Measurements from ENCODE around the gene VASH1. TPM values are rescaled to one million over a fixed set of nuclear protein-coding genes. Genes with fewer than 3 reads are reported as not detected.

Gene VASH1
- polyA plus RNA-seq, 3 donors, result 29.6 to 32.3 (median 30.1) TPM

DNA sequence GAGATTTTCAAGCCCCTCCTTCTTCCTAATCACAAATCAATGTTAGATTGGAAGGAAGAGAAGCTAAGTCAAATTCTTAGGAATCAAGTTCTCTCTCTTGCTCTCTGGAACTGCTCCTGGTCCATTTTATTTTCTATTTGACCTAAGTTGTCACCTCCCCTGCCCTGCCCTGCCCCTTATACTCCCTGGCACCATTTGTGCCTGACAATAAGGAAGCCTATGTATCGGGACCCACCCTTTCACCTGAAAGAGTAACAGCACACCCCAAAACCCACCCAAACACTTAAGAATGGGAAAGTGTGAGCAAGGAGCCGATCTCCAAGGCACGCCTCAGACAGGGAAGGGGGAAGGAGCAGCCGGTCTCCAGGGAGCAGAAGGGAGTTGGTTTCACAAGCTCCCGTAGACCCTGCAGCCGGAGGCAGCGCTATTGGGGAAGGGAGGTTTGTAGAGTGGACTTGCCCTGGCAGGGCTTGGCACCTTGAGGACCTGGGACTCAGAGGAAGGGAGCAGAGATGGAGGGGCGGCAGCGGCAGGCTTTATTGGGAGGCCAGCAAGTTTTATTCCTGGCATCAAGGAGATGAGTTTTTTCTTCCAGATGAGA is 66.5 kb downstream of the VASH1 start:
- DNase-seq (ENCODE audit: low read depth in 3 of 3, low spot score in 2 of 3), result no peak

DNA sequence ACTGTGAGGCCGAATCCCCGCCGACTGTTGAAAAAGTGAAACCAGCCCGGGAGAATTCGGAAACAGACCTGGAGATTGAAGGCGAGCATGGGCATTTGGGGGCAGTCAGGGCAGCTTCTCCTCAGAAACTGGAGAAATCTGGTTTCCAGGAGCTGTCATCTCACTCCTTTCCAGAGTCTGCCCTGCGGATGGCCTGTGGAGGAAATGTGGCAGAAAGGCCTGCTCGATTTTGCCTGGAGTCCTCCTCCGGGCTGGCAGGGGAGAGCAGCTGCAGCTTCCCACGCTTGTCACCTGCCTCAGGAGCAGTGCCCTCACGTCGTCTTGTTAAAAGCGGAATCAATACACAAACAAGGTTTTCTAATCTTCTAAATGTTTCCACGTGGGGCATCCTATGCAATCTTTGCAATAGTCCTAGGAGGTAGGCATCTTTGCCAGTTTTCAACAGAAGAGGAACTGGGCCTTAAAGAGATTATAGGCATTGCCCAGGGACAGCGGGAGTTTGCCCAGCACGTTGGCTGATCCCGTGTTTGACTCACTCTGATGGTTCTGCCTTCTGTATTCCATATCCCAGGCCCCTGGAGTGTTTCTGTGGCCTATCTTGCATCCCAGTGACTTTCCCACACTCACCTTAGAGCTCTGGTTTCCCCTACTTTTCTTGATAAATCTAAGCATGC is 67.2 kb downstream of the VASH1 start:
- DNase-seq (ENCODE audit: low read depth in 3 of 3, low spot score in 2 of 3), result no peak

DNA sequence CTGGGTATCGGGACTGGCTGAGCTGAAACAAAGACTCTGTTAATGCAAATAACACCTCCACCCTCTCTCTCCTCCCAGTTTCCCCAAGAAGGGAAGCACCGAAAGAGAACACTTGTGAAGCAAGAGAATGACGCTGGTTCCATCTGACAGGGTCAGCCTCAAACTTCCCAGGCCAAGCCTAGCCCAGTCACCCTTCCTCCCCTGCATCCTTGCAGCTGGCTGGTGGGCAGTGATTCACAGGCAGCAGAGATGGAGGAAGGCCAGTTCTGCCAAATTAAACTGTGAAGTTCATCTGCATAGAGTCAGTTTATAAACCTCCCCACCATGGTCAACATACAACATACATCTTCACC is 67.7 kb downstream of the VASH1 start:
- no peak for DNase-seq (ENCODE audit: low read depth in 3 of 3, low spot score in 2 of 3)

DNA sequence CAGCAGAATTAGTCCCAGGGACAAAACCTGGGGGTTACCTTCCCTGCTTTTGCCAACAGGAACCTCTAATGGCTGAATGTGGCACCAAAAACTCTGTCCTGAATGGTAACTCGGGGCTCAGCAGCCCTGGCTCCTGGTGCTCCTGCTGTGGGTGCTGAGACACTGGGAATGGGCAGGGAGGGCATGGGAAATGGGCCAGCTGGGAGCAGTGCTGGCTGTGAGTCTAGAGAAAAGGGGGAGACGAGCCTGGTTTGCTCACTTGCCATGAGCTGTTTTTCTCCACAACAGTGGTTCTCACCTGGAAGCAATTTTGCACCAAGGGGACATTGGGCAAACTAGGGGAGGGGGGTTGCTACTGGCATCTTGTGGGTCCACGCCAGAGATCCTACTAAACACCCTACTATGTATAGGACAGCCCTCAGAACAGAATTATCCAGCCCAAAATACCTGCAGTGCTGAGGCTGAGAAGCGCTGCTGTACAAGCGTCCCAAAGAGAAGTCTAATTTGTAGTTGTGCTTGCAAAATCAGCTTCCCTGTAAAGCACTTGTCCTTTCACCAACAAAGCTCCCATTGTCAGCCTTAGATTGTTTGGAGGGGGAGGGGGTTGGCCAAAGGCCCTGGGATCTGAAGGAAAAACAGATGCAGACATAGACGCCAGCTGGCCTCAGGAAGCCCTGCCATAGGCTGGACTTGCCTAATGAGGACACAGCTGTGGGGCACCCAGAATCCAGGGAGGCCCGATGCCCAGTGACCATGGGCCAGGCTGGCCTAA is 68.6 kb downstream of the VASH1 start:
- no peak for DNase-seq (ENCODE audit: low read depth in 3 of 3, low spot score in 2 of 3)

- no peak for DNase-seq (ENCODE audit: low read depth in 3 of 3, low spot score in 2 of 3)
Measured at GRCh38 chr14:76830556-76830955, 69.3 kb downstream of the VASH1 start.

GRCh38 chr14:76832503-76832988 is 71.3 kb downstream of the VASH1 start:
- no peak for DNase-seq (ENCODE audit: low read depth in 3 of 3, low spot score in 2 of 3)

Other genes starting within 250 kb of the VASH1 start
- 10 to 100 TPM; 22.2 to 24.8 (median 23.3) TPM for gene ANGEL1, start 51.4 kb downstream of the VASH1 start, polyA plus RNA-seq (ENCODE audit: insufficient read length in 3 of 3)
- gene LRRC74A, start 64.9 kb downstream of the VASH1 start, polyA plus RNA-seq (ENCODE audit: insufficient read length in 3 of 3), result not detected